HepG2 (cell line): ENCODE results near the gene COX15. TPM values are rescaled to one million over a fixed set of nuclear protein-coding genes. Genes with fewer than 3 reads are reported as not detected.
A peak's percentile ranks its signal among the peaks of the same experiment; 100 is the strongest.

Source experiments
- DDIT3 ChIP-seq: sonication (generic); formaldehyde crosslinking; IDR thresholded peaks from 2 replicates; pipeline ENCODE4 v1.4.0; 2020; ENCODE audit warnings: mild to moderate bottlenecking, missing genetic modification reagents
- GPN1 ChIP-seq: sonication (generic); formaldehyde crosslinking; IDR thresholded peaks from 2 replicates; pipeline ENCODE4 v1.5.1; 2020; ENCODE audit warnings: missing genetic modification reagents, borderline replicate concordance
- HMGXB4 ChIP-seq, 2 experiments: sonication (generic) in 1 of 2; formaldehyde crosslinking in 1 of 2; IDR thresholded peaks; 2 replicates each; pipeline versions ENCODE4 v1.4.0 to v1.6.1; 2018 to 2020; ENCODE audit warnings: missing genetic modification reagents in 2 of 2, borderline replicate concordance in 1 of 2, low read depth in 1 of 2, mild to moderate bottlenecking in 1 of 2, missing biosample characterization in 1 of 2
- HNRNPH1 ChIP-seq: fragments of 200-400 bp; formaldehyde crosslinking; optimal IDR thresholded peaks from 2 replicates; pipeline ENCODE3; 2017; ENCODE audit warnings: mild to moderate bottlenecking, low read depth, low read length
- MED1 ChIP-seq: sonication (generic); formaldehyde crosslinking; IDR thresholded peaks from 2 replicates; pipeline ENCODE4 v1.4.0; 2020; ENCODE audit warnings: missing genetic modification reagents
- MZF1 ChIP-seq: sonication (generic); formaldehyde crosslinking; IDR thresholded peaks from 2 replicates; pipeline ENCODE4 v1.8.1; 2023; ENCODE audit warnings: mild to moderate bottlenecking, missing genetic modification reagents, borderline replicate concordance
- NPAS2 ChIP-seq: sonication (generic); formaldehyde crosslinking; IDR thresholded peaks from 2 replicates; pipeline ENCODE4 v1.8.0; 2022; ENCODE audit warnings: mild to moderate bottlenecking, missing genetic modification reagents, borderline replicate concordance
- PAXIP1 ChIP-seq: sonication (generic); formaldehyde crosslinking; conservative IDR thresholded peaks from 2 replicates; pipeline ENCODE4 v1.4.0; 2020; ENCODE audit warnings: mild to moderate bottlenecking, missing genetic modification reagents, moderate library complexity
- PLRG1 ChIP-seq: fragments of 450-650 bp; conservative IDR thresholded peaks from 2 replicates; pipeline ENCODE4 v1.6.1; 2016
- RBFOX2 ChIP-seq: fragments of 200-400 bp; formaldehyde crosslinking; IDR thresholded peaks from 2 replicates; pipeline ENCODE4 v1.6.1; 2017; ENCODE audit warnings: low read depth, mild to moderate bottlenecking, low read length
- SMAD3 ChIP-seq: sonication (generic); formaldehyde crosslinking; IDR thresholded peaks from 2 replicates; pipeline ENCODE4 v1.4.0; 2020; ENCODE audit warnings: missing genetic modification reagents
- SNAI1 ChIP-seq: sonication (generic); formaldehyde crosslinking; IDR thresholded peaks from 2 replicates; pipeline ENCODE4 v1.5.0; 2020; ENCODE audit warnings: mild to moderate bottlenecking, missing genetic modification reagents, borderline replicate concordance
- SP1 ChIP-seq, 2 experiments: fragments of 450-650 bp in 1 of 2; sonication (generic) in 1 of 2; formaldehyde crosslinking in 1 of 2; IDR thresholded peaks; 2 replicates each; pipeline versions ENCODE4 v1.4.0 to v1.6.1; 2016 to 2020; ENCODE audit warnings: missing genetic modification reagents in 1 of 2
- STAT6 ChIP-seq: sonication (generic); formaldehyde crosslinking; IDR thresholded peaks from 2 replicates; pipeline ENCODE4 v1.4.0; 2020; ENCODE audit warnings: missing genetic modification reagents, mild to moderate bottlenecking, borderline replicate concordance
- ZMYM3 ChIP-seq: sonication (generic); formaldehyde crosslinking; IDR thresholded peaks from 2 replicates; pipeline ENCODE4 v1.5.1; 2020; ENCODE audit warnings: mild to moderate bottlenecking, missing genetic modification reagents
- ZNF230 ChIP-seq: sonication (generic); formaldehyde crosslinking; IDR thresholded peaks from 2 replicates; pipeline ENCODE4 v1.4.0; 2020; ENCODE audit warnings: mild to moderate bottlenecking, missing genetic modification reagents
- ZNF468 ChIP-seq: sonication (generic); formaldehyde crosslinking; IDR thresholded peaks from 2 replicates; pipeline ENCODE4 v1.8.0; 2022; ENCODE audit warnings: mild to moderate bottlenecking, moderate library complexity, missing genetic modification reagents
- ZNF580 ChIP-seq: IDR thresholded peaks from 2 replicates; pipeline ENCODE4 v1.6.1; 2016; ENCODE audit warnings: low read depth, borderline replicate concordance
- ZNF615 ChIP-seq: sonication (generic); formaldehyde crosslinking; IDR thresholded peaks from 2 replicates; pipeline ENCODE4 v1.5.0; 2020; ENCODE audit warnings: mild to moderate bottlenecking, missing genetic modification reagents, borderline replicate concordance
- ZNF619 ChIP-seq: sonication (generic); formaldehyde crosslinking; IDR thresholded peaks from 2 replicates; pipeline ENCODE4 v1.4.0; 2020; ENCODE audit warnings: mild to moderate bottlenecking, missing genetic modification reagents
- ZNF639 ChIP-seq: conservative IDR thresholded peaks from 2 replicates; pipeline ENCODE4 v1.6.1; 2018; ENCODE audit warnings: missing genetic modification reagents
- polyA plus RNA-seq, 8 experiments: library from polyadenylated mRNA; depleted of rRNA in 3 of 8; stranded (reverse) in 7 of 8; unstranded in 1 of 8; fragments of >200 nt; fragmentation: Illumina TruSeq in 4 of 8; extraction: Trizol in 4 of 8; gene quantifications; 2 replicates each; pipeline versions ENCODE4 v1.2.1 to v1.2.3, GENCODE V29; 2011 to 2016; ENCODE audit warnings: low read depth in 4 of 8, missing spikeins in 1 of 8, mixed read lengths in 1 of 8; ENCODE audit not compliant: insufficient read depth in 1 of 8
- total RNA-seq, 5 experiments: library from RNA; depleted of rRNA; stranded (reverse); fragments of >200 nt; fragmentation: Illumina TruSeq; extraction: Trizol; gene quantifications; 2 replicates each; pipeline ENCODE4 v1.2.3, GENCODE V29; 2016; ENCODE audit warnings: low read depth in 1 of 5

Gene COX15
- total and polyA plus RNA-seq, 2 of the 13 experiments (the other 11 are each of a cell fraction or from before 2014, with no cell fraction given), result 19.2 to 44.7 TPM

GRCh38 chr10:99754670-99755069 is 22.7 kb upstream of the COX15 start (continued):
- TF ChIP-seq HMGXB4 (CRISPR knock-in tag; IDR thresholded peaks at IDR 0.05; ENCODE audit: borderline replicate concordance in 1 of 2, low read depth in 1 of 2), result peak; percentile 22 to 42; a peak in 1 of 4 replicates
- no peak for TF ChIP-seq SP1 (IDR thresholded peaks at IDR 0.05)
- TF ChIP-seq SP1 (CRISPR knock-in tag; IDR thresholded peaks at IDR 0.05), result no peak
- no peak for TF ChIP-seq NPAS2 (CRISPR knock-in tag)
- no peak for TF ChIP-seq SNAI1 (CRISPR knock-in tag)
- no peak for TF ChIP-seq ZNF580 (CRISPR knock-in tag)
- TF ChIP-seq SMAD3 (CRISPR knock-in tag), result no peak
- TF ChIP-seq ZNF468 (CRISPR knock-in tag), result no peak
- TF ChIP-seq ZNF615 (CRISPR knock-in tag), result no peak
- TF ChIP-seq ZNF619 (CRISPR knock-in tag), result no peak
- TF ChIP-seq PAXIP1, result peak; percentile 96
- TF ChIP-seq GPN1 (CRISPR knock-in tag), result no peak
- TF ChIP-seq DDIT3 (CRISPR knock-in tag), result no peak
- TF ChIP-seq ZNF230 (CRISPR knock-in tag), result no peak
- no peak for TF ChIP-seq ZNF639 (CRISPR knock-in tag)
- TF ChIP-seq STAT6 (CRISPR knock-in tag), result no peak
- TF ChIP-seq HNRNPH1, result no peak
- no peak for TF ChIP-seq MZF1 (CRISPR knock-in tag)
- peak; percentile 72 for TF ChIP-seq ZMYM3 (CRISPR knock-in tag)
- TF ChIP-seq MED1 (CRISPR knock-in tag), result peak; percentile 93
- no peak for TF ChIP-seq PLRG1
- TF ChIP-seq RBFOX2, result no peak
